ENCODE data around the gene C9orf78. TPM values are rescaled to one million over a fixed set of nuclear protein-coding genes. Genes with fewer than 3 reads are reported as not detected.
A peak's percentile ranks its signal among the peaks of the same experiment; 100 is the strongest.

Gene C9orf78
- total and polyA plus RNA-seq, 9 of the 15 experiments (the other 6 are each of a cell fraction or from before 2014, with no cell fraction given): 94.6 to 266 (median 202) TPM

DNA sequence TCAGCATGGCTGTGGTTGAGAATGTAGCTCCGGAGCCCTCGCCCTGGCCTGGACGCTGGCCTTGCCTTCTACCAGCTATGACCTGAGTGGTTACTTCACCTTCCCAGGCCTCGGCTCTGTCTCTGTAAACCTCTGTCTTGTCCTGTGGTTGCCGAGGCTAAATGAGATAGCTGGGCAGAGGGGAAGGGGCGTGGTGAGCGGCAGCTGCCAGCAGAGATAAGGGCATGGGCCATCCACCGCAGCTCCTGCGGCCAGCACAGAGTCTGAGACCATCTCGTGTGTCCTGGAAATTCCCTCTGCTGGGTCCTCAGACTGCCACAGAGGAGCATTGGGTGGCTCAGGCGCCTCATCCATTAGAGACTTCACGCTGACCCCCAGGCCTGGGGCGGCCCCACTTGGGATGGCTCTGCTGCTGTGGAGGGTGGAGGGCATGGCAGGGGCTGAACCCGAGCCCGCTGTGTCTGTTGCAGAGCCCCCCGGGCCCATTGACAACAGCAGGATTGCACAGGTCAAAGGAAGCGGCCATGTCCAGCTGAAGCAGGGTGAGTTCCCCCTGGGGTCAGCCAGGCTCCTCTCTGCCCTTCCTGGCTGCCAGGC lies 44.1 kb upstream of the C9orf78 start (continued):
- TF ChIP-seq LCOR (CRISPR knock-in tag; IDR thresholded peaks at IDR 0.05): no peak
- TF ChIP-seq, protein P1, sequence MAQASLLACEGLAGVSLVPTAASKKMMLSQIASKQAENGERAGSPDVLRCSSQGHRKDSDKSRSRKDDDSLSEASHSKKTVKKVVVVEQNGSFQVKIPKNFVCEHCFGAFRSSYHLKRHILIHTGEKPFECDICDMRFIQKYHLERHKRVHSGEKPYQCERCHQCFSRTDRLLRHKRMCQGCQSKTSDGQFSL (CRISPR knock-in tag; IDR thresholded peaks at IDR 0.05): no peak
- TF ChIP-seq, protein P1 (tag; IDR thresholded peaks at IDR 0.05): no peak
- TF ChIP-seq ELF4 (CRISPR knock-in tag; IDR thresholded peaks at IDR 0.05): peak; percentile 92
- no peak for TF ChIP-seq ZNF655 (CRISPR knock-in tag; IDR thresholded peaks at IDR 0.05)
- no peak for TF ChIP-seq ZNF699 (CRISPR knock-in tag; IDR thresholded peaks at IDR 0.05; ENCODE audit: insufficient replicate concordance)
- no peak for TF ChIP-seq ZNF232 (CRISPR knock-in tag; IDR thresholded peaks at IDR 0.05)
- TF ChIP-seq SMAD1 (IDR thresholded peaks at IDR 0.05; ENCODE audit: low read depth, low read length, partially characterized antibody): peak; percentile 72
- TF ChIP-seq, protein P2, sequence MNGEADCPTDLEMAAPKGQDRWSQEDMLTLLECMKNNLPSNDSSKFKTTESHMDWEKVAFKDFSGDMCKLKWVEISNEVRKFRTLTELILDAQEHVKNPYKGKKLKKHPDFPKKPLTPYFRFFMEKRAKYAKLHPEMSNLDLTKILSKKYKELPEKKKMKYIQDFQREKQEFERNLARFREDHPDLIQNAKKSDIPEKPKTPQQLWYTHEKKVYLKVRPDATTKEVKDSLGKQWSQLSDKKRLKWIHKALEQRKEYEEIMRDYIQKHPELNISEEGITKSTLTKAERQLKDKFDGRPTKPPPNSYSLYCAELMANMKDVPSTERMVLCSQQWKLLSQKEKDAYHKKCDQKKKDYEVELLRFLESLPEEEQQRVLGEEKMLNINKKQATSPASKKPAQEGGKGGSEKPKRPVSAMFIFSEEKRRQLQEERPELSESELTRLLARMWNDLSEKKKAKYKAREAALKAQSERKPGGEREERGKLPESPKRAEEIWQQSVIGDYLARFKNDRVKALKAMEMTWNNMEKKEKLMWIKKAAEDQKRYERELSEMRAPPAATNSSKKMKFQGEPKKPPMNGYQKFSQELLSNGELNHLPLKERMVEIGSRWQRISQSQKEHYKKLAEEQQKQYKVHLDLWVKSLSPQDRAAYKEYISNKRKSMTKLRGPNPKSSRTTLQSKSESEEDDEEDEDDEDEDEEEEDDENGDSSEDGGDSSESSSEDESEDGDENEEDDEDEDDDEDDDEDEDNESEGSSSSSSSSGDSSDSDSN (IDR thresholded peaks at IDR 0.05; ENCODE audit: borderline replicate concordance in 1 of 2, low read depth in 2 of 2, low read length in 2 of 2): peak in 1 of 2 experiments; percentile 71; a peak in 2 of 4 replicates
- no peak for TF ChIP-seq NFYB (IDR thresholded peaks at IDR 0.05; ENCODE audit: extremely low read depth, insufficient read length)
- TF ChIP-seq RBM39 (optimal IDR thresholded peaks at IDR 0.05; ENCODE audit: low read depth, low read length): no peak
- TF ChIP-seq, protein P3, sequence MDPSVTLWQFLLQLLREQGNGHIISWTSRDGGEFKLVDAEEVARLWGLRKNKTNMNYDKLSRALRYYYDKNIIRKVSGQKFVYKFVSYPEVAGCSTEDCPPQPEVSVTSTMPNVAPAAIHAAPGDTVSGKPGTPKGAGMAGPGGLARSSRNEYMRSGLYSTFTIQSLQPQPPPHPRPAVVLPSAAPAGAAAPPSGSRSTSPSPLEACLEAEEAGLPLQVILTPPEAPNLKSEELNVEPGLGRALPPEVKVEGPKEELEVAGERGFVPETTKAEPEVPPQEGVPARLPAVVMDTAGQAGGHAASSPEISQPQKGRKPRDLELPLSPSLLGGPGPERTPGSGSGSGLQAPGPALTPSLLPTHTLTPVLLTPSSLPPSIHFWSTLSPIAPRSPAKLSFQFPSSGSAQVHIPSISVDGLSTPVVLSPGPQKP (CRISPR knock-in tag; IDR thresholded peaks at IDR 0.05): no peak
- TF ChIP-seq ZNF143 (CRISPR knock-in tag; IDR thresholded peaks at IDR 0.05): no peak
- peak; percentile 68; the same call in 1 of the 2 replicates for TF ChIP-seq ARID3A (IDR thresholded peaks at IDR 0.05; ENCODE audit: borderline replicate concordance, low read depth, low read length)
- TF ChIP-seq ZNF134 (CRISPR knock-in tag; conservative IDR thresholded peaks at IDR 0.05): no peak
- no peak for TF ChIP-seq RB1 (IDR thresholded peaks at IDR 0.05; ENCODE audit: low read depth)
- TF ChIP-seq, protein P4, sequence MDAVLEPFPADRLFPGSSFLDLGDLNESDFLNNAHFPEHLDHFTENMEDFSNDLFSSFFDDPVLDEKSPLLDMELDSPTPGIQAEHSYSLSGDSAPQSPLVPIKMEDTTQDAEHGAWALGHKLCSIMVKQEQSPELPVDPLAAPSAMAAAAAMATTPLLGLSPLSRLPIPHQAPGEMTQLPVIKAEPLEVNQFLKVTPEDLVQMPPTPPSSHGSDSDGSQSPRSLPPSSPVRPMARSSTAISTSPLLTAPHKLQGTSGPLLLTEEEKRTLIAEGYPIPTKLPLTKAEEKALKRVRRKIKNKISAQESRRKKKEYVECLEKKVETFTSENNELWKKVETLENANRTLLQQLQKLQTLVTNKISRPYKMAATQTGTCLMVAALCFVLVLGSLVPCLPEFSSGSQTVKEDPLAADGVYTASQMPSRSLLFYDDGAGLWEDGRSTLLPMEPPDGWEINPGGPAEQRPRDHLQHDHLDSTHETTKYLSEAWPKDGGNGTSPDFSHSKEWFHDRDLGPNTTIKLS (IDR thresholded peaks at IDR 0.05; ENCODE audit: borderline replicate concordance, low read depth): no peak
- no peak for TF ChIP-seq ZNF444 (CRISPR knock-in tag; IDR thresholded peaks at IDR 0.05)
